Coronary artery (tissue), 2 donors: ENCODE measurements around the gene GUCA2A.

Experiments
- DNase-seq: peaks from one replicate; pipeline ENCODE4 v3.0.0-alpha.2; 2017; ENCODE audit warnings: low spot score
- H3K27ac ChIP-seq, 2 donors: fragments of 200-600 bp; sonication (generic); one replicate each; pipeline ENCODE4 v1.5.1; 2016 to 2019
- H3K4me3 ChIP-seq: fragments of 200-600 bp; sonication (generic); 2 replicates; pipeline ENCODE4 v1.5.1; 2016; ENCODE audit warnings: mild to moderate bottlenecking, moderate library complexity
- TF ChIP-seq, protein P1 (sequence below): fragments of 200-600 bp; sonication (generic); IDR thresholded peaks from one replicate; pipeline ENCODE4 v1.5.1; 2019; ENCODE audit warnings: antibody characterized with exemption

GUCA2A gene

DNA sequence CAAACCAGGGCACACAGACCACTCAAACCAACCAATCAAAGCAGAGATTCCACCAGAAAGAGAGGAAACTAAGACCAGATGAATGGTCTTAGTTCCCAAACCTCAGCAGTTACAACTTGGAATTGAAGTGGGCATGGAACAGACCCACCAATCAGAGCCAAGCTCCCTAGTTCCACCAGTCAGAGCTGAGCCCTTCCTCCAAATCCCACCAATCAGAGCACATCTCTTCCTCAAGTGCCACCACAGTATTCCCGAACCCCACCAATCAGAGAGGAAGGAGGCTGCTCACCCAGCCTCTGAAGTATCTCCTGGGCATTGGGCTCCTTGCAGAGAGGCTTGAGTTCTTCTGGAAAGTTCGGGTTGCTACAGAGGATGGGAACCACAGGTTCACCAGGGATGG lies 1.4 kb downstream of the GUCA2A start:
- H3K4me3 ChIP-seq, result no peak overlapping the region
- DNase-seq, result no peak
- no peak overlapping the region for H3K27ac ChIP-seq
- TF ChIP-seq, protein P1, sequence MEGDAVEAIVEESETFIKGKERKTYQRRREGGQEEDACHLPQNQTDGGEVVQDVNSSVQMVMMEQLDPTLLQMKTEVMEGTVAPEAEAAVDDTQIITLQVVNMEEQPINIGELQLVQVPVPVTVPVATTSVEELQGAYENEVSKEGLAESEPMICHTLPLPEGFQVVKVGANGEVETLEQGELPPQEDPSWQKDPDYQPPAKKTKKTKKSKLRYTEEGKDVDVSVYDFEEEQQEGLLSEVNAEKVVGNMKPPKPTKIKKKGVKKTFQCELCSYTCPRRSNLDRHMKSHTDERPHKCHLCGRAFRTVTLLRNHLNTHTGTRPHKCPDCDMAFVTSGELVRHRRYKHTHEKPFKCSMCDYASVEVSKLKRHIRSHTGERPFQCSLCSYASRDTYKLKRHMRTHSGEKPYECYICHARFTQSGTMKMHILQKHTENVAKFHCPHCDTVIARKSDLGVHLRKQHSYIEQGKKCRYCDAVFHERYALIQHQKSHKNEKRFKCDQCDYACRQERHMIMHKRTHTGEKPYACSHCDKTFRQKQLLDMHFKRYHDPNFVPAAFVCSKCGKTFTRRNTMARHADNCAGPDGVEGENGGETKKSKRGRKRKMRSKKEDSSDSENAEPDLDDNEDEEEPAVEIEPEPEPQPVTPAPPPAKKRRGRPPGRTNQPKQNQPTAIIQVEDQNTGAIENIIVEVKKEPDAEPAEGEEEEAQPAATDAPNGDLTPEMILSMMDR, result no peak

DNA sequence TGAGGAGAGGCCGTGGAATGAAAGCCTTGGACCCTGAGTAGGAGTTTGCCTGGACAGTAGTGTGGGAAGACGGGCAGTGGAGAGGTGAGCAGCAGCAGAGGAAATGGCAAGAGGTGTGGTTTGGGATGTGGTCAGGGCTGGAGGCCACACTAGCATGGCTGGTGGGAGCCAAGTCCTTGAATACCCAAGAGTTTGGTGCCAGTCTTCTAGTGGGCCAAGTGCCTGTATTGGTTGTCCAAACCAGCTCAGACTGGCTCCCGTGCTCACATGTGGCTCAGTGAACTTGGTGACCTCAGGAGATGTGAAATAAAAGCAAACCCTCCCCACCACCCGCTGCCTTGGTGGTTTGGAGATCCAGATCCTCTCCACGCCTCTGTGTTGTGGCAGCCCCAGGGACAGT lies 2.4 kb downstream of the GUCA2A start:
- DNase-seq, result no peak
- H3K27ac ChIP-seq, result no peak overlapping the region
- no peak overlapping the region for H3K4me3 ChIP-seq
- TF ChIP-seq, protein P1, result no peak

DNA sequence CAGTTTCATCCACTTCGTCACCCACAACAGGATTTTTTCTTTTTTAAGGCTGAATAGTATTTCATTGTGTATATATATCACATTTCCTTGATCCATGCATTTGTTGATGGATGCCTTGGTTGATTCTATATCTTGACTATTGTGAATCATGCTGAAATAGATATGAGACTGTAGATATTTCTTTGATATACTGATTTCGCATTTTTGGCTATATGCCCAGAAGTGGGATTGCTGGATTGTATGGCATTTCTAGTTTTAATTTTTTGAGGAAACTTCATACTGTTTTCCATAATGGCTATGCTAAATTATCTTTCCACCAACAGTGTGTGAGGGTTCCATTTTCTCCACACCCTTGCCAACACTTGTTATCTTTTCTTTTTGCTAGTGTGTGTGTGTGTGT lies 6.4 kb downstream of the GUCA2A start:
- Histone ChIP-seq H3K4me3 (no peak overlapping the region), H3K27ac (no peak overlapping the region)
- TF ChIP-seq, protein P1, result no peak
- no peak for DNase-seq

GRCh38 chr1:42157667-42158066 lies 6.9 kb downstream of the GUCA2A start:
- TF ChIP-seq, protein P1, result no peak
- Histone ChIP-seq H3K27ac (no peak overlapping the region), H3K4me3 (no peak overlapping the region)
- DNase-seq, result no peak

GRCh38 chr1:42155362-42155761 lies 9.2 kb downstream of the GUCA2A start:
- Histone ChIP-seq H3K4me3 (no peak overlapping the region), H3K27ac (no peak overlapping the region)
- TF ChIP-seq, protein P1, result no peak
- no peak for DNase-seq

DNA sequence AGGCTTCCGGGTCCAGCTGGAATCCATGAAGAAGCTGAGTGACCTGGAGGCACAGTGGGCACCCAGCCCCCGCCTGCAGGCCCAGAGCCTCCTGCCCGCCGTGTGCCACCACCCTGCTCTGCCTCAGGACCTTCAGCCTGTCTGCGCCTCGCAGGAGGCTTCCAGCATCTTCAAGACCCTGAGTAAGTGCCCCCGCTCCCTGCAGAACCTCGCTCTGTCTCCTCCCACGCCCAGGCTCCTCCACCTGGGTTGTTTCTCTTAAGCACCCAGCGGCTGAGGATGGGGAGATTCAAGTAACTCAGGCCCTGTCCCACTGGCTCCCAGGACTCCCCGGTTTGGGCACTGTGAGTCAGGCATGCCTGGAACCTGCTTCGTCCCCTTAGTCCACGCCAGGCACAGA lies 9.9 kb downstream of the GUCA2A start:
- H3K27ac ChIP-seq, result no peak overlapping the region
- DNase-seq, result no peak
- TF ChIP-seq, protein P1, result no peak
- H3K4me3 ChIP-seq, result no peak overlapping the region

- Histone ChIP-seq H3K27ac (no peak overlapping the region), H3K4me3 (no peak overlapping the region)
- no peak for DNase-seq
- TF ChIP-seq, protein P1, result no peak
These were observed 10.9 kb downstream of the GUCA2A start for GRCh38 chr1:42153624-42154023.
